HG03571 (cell line): Measurements from ENCODE around the gene KLF12.

Experiments used
- ATAC-seq: cut with Tn5 transposase; IDR thresholded peaks from one replicate; pipeline ENCODE4 v1.9.1; 2021; ENCODE audit not compliant: unreplicated experiment

The KLF12 gene

DNA sequence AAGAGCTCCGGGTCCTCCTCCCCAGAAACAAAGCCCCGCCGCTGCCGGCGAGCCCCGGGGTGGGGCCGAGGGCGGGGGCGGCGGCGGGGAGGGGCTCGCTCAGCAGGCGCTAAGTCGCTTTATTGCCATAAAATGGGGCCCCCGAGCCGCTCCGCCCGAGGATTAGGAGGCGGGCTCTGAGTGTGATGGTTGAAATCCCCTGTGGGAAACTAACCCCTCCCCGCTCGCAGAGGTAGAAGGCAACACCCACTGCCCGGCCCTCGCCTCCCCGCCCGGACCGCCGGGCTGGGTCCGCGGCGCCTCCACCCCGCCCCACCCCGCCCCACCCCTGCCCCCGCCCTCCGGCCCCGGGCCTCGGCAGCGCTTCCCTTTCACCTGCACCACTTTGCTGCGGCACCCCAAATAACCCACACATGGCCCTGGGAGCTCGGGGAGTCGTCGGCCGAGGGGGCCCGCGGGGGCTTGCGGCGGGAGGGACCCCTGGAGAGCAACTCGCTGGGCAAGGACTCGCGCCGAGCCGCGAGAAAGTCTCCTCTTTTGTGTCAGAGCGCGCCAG is at the start of gene KLF12:
Gene KLF12, minus strand, starts transcription at position 184 of the 556 bp plus-strand sequence.
- ATAC-seq, result peak; percentile 56

DNA sequence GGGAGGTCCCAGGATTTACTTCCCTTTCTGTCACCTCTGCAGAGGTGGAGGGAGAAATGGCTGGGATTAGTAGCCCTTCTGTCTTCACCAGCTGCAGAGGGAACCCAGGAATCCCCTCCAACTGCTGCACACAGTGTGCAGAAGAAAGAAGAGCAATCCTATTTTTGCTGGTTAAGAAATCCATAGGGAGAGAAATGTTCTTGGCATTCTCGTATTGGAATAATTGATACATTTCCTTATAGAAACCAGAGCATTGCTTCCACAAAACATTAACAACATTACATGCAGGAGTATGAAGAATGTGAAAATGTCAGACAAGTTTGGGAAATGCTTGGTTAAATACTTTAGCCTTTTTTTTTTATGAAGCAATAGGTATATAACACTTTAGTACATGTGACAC is 48.3 kb upstream of the KLF12 start:
- no peak for ATAC-seq

DNA sequence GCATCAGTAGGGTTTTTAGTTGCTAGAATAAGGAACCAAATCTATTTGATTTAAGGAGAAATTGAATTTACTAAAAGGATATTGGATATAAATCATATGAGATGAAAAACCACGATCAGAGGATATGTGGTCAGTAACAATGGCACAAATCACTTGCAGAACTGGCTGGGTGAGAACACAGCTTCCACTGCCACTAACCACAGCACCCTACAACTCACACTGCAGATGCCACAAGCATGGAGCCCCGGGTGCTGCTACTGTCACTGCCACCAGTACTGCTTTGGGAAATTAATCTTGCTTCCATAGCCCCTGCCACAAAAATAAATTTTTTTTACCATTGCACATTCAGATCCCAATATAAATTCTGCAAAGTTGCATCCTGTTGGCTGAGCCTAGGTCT is 40.6 kb upstream of the KLF12 start:
- ATAC-seq, result no peak

DNA sequence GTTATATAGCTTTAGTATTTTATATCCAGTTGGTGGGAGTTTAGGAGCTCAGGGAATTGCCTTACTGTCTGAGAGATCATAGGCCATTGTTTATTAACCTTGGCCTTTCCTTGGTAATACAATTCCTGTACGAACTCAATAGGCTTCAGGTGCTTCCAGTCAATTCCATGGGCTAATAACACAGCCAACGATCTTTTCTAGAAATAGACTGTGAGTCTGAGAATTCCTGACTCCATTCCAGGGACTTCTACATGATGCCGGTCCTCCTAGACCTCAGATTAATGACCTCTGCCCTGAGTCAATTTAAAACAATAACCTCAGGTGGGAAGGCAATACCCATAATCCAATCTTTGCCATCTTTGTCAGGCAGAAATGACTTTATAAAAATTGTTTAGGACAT is 39.6 kb upstream of the KLF12 start:
- ATAC-seq, result no peak

DNA sequence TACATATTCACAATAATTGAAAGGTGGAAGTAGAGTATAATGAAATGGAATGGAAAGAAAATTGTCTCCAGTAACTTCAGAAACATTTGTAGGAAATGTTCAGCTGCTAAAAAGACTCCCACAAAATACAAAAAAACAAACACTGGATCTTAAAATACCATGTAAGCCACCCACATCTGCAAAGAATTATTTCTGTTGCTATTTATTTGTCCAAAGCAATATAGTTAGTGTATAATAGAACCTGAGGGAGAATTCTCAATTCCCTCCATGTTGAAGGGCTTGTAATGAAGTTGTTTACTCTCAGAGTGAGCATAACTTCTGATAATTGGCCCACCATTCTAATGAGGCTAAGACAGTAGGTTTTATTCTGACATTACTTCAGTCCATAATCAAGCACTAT is 37.4 kb upstream of the KLF12 start:
- no peak for ATAC-seq

DNA sequence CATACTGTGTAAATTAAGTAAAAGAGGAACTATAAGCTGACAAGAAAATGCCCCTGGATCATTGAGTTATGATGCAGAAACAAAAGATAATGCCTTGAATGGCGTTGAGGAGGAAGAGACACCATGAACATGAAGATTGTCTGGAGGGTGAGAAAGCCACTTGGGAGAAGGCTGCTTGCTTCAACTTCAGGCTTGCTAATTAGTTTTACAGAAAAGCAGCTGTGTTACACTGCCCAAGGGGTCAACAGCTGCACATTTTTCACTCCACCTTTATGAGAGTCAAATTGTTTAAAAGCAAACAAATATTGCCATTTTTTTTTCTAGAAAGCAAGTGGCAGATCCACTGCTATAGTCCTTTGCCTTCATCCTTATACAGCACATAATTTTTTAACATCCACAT is 35.5 kb upstream of the KLF12 start:
- no peak for ATAC-seq

DNA sequence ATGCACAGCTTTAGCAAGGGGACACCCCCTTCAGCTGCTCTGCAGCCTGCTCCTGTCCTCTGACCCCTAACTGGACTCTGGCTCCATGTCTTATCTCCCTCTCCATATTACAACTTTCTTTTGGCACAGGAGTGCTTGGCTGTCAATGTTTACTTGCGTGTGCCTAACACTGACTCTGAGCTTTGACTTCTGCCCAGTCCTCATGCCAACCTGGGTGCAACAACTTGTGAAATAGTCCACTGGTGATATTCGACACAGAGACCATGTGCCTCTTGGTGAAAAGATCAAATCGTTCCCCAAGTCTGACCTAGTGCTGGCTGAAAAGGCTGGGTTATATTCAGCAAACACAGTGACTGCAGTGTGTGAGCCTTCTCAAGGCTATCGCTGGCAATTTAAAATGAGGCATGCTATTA is 34.1 kb upstream of the KLF12 start:
- ATAC-seq, result no peak

DNA sequence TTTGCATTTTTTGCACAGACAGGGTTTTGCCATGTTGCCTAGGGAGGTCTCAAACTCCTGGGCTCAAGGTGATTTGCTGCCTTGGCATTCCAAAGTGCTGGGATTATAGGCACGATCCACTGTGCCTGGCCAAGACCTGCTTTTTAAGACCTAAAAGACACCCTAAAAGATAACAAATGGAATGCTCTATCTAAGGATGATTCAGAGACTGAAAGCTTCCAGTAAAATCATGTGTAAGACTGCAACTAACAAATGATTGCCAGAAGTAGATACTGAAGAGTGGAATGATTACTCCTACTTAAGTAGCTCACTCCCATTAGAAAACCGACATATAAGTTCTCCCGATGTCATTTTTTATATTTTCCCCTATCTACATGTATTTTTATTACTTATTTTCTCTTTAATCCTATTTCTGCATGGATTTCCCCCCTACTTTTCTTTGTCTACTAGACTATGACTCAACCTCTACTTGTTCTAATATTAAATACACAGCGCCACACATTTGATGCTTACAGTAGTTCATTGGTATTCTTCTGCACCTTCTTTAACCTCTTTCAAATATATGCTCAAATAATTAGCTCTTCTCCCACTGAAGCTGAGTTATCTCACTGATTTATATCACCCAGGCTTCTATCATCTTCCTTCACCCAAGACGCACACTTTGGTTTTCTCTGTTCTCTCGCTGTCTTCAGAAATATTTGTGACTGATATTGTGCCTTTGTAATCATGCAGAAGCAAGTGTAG is 32.2 kb upstream of the KLF12 start:
- ATAC-seq, result no peak

DNA sequence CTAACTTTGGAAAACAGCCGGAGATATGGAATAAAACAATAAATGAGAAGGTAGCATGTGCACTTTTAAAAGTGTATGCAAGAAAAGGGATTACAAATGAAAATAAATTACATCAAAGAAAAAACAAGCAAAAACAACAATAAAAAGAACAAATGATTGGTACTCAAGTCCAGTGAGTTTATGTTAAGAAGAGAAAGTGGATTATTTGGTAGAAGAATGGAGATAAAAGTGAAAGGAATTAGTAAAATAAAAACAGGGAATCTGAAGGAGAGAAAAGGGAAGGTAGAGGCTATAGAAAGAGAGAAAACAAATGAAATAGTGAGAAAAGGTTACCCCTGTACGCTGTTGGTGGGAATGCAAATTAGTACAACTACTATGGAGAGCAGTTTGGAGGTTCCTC is 28.6 kb upstream of the KLF12 start:
- no peak for ATAC-seq

DNA sequence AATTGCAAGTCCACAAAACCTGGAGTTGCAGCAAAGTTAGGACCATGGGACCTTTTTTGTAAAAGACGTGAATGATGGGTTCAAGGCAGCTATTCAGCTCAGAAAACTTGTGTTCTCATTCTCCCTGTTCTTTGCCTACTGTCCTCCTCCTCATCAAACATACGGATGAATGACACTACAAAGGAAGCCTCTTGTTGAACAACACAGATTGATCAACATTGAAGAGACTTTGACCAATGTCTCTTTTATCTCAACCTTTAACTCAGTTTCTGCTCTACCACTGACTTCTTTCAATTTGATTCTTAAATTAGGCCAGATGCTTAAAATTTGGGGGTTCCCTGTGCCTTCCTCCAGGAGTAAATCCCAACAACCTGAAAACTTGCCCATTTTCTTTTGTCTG is 27.9 kb upstream of the KLF12 start:
- no peak for ATAC-seq

DNA sequence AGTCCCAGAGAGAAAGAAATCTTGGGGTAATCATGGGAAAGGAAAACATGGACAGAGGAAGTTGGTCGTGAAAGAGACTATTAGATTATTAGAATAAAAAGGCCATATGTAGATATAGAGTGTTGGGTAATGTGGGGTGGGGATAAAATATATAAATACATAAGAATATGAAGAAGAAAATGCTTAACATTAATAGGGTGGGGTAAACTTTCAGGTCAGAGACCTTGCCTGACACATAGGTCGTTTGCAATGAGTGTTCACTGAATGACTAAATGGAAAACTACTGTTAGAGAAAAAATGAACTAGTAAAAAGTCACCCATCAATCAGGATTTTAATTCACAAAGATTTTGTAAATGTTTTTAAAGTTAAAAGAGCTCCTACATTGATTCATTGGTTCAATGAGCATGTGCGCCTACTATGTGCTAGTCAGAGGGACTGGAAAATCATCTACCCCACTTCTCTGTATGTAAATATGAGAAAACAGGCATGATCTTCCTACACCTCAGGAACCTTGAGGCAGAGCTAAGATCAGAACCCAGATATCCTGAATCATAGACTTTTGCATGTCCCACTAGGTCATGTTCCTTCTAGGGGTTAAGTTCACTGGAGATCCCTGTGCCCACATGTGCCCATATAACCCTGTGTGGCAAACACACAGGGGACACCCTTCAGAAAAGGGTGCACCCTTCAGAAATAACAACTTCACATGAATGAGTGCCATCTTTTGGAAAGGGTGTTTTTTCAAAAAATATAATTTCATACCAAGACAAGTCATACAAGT is 24.6 kb upstream of the KLF12 start:
- ATAC-seq, result no peak

DNA sequence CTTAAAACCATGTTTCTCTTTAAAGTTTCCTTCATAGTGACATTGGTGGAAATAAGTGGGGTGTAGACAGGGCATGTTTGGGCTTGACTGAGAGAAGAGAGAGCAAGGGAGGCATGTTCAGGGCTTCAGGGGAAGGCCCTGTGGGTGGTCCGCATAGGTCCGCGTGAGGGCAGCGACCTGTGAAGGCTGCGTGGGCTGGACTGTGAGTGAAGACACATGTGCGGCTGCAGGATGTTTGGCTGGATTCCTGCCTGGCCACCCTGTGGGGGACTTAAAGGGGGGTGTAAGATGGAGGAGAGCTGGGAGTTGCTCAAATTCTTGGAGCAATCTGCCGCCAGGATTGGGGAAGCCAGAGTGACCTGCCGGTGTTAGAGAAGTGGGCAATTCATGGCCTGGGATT is 23.8 kb upstream of the KLF12 start:
- no peak for ATAC-seq

DNA sequence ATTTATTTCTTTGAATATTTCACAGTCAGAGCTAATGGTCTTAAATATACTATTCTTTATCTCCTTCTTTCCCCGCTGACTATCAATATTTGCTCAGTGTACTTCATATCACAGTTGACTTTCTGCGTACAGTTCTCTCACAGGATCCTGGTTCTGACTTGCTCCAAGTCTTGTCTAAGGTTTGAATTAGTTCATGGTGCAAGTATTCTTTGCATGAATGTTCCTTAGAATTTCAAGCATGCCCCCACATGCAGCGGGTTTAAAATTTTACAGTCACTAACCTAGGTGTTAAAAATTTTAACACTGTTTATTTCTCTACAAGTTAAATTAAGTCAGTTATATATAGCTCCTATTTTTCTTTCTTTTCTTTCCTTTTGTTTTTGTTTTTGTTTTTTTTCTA is 20.8 kb upstream of the KLF12 start:
- ATAC-seq, result no peak

DNA sequence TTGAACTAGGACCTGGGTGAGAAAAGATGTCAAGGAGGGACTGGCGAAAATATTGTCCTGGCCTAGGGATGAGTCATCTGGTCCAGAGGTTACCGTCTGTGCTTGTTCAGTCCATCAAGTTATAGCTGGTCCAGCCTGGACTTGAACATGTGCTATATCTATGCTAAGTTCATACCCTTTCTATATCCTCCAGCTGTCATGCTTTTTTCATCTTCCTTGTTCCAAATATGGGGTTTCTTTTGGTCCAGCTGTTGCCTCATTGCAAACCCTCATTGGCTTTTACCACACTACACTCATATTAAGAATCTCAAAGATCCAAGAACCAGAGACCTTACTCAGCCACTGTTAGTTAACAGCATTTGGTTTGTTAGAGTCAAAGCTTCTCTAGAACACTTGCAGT is 19.1 kb upstream of the KLF12 start:
- no peak for ATAC-seq

DNA sequence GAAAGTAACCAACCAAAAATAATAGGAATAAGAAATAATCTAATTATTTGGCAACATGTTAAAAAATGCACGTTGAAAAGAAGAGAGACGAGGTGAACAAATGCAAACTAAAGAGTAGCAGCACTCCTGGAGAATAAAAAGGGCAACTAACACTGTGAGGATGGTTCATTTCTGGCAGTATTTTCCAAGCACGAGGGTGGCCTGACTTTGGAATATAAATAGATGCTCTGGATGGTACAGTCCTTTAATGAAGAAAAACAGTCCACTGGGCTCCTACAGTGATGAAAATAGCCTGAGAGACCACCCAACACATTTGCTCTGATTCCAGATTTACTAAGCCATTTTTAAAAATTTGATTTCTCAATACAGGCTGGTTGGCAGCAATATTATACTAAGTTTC is 17.7 kb upstream of the KLF12 start:
- no peak for ATAC-seq

DNA sequence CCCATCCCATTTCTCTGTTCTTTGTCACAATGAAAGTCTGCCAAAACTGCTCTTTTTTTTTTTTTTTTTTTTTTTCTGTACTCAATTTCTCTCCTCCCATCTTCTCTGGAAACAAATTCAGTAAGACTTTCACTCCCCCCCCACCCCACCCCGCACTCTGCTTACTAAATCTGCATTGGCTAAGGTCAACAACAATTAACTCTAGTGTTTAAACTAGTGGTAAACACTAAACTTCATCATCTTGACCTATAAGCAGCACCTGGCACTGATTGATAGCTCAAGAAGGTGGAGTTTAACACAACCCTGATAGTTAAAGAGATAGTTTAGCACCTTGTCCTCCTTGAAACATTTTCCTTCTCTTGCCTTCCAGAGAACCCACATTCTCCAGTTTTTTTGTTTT is 14.1 kb upstream of the KLF12 start:
- no peak for ATAC-seq

DNA sequence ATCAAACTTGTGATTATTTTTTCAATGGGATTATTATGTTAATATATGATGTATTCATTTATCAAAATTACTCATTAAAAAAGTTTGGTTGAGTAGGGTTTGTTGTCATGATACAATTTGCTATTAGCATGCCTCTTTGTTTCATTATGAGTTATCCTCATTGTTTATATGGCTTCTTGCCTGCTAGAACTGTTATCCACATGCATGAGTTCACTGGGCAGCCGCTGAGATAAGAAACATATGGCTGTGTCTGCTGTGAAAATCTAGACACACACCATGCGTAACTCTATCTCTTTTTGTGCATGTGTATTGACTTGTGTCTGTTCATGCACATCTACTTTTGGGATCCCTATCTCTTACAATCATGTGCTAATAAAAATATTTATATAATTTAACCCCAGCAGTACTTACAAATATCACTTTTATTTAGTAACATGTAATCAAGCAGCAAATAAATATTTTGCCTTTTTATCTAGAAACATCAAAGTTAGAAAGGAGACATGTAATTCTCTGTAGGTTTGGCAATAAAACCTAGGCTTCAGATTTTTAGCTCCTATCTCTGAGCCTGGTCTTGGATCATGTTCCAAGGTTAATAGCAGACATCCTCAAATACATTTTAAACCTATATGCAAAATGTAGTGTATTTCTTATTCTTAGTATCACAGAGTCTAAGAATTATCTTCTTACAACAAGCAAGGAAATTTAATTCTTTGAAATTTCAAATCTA is 11.2 kb upstream of the KLF12 start:
- no peak for ATAC-seq

DNA sequence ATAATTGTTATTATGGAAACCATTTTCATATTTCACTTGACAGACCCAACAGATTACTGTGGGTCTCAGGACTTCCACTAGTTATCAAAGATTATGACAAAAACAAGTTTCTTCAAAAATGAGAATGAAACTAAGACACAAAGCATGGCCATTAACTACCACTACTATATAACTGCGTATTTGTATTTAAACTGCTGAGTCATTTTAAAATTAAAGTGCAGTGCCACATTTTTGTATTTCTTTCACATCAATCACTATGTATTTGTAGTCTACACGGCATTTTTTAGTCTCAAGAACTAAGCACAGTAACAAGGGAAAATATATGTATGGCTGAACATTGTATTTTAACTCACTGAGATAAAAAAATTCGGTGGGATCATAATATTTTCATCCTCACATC is 10.1 kb upstream of the KLF12 start:
- ATAC-seq, result no peak

DNA sequence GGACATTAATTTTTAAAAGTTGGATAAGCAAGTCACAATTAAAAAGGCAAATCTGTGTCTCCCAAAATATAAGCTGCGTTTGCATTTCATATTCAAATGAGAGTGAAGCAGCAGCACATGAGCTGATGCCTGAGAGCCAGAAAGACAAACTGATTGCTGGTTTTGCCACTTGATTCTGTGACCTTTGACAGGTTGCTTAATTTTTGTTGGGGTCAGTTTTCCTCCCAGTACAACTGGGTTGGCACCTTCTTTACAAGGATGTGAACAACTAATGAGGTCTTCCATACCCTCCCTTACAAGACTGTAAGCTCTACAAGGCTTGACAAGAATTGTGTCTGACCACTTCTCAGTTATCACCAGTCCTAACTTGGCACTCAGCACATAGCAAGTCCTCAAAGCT is 8.1 kb upstream of the KLF12 start:
- no peak for ATAC-seq

DNA sequence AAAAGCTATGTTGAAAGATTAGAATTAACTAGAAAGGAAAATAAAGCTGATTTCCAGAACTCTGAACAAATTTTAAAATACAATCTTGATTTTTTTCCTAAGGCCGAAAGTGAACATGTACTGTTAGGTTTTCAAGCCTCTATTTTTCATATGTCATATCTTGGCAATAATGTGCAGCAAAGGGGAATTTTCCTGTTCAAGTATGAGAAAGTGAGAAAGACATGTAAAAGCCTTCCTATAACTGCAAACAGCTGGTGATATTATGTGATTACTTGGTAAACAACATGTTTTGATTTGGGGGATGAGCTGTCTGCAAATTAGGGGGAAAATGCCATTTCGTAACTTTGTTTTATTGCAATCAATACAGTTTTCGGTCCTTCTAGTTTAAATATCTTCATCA is 4.0 kb upstream of the KLF12 start:
- no peak for ATAC-seq

DNA sequence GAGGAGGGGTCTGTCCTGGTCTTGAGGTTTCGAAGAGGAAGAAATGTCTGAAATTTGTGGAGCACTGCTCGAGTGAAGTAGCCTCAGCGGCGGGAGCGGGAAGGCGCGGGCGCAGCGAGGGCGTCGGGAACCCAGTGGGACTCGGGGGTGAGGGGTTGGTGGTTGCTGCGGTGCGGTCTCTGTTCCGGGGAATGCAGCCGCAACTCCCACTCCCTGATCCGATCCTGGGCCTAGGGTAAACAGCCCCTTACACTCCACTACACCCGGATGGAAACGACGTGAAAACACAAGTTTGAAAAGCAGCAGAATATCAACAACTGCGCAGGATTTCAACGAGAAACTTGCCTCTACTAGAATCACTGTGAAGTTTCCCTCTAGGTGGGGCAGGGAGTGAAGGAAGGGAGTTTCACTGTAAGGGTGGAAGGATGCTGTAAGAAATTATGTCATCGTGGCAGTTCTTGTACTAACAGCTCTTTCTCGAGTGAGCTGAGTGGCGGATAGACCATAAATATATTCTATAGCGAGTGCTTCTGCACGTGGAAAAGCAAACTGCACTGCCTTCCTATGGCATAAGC is 2.0 kb upstream of the KLF12 start:
- ATAC-seq, result no peak
